COLO668 (cell line): Measurements from ENCODE around the gene MDFI.
A peak's percentile ranks its signal among the peaks of the same experiment; 100 is the strongest.

ENCODE experiments used
- DNase-seq: peaks from one replicate; lab custom pipeline; 2025; ENCODE audit not compliant: unreplicated experiment; lab: John Stamatoyannopoulos, UW

MDFI gene

DNA sequence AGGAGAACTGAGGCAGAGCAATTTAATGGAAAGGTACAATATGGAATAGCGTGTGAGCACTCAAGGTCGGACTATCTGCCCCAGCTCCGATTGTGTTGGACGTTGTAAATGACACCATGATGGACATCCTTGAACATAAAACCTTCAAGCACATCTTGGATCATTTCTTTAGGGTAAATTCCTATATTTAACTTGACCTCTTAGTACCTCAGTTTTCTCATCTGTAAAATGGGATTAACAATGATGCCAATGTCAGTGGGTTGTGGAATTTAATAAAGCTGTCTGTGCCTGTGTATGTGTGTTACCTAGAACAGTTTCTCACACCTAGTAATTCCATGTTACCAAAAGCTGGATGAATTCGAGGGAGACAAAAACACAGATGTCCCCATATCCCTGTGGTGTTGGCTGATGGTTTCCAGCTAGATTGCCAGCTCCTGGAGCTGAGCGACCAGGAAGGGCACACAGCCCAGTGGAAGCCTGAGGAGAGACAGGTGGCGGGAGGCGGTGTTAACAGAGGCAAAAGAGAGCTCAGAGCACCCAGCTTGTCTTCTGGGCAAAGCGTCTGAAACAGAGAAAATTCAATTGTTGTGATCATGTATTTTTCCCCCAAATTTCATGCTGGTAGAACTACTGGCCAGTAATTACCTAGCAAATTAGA, 32.6 kb downstream of the MDFI start:
- DNase-seq, result no peak

DNA sequence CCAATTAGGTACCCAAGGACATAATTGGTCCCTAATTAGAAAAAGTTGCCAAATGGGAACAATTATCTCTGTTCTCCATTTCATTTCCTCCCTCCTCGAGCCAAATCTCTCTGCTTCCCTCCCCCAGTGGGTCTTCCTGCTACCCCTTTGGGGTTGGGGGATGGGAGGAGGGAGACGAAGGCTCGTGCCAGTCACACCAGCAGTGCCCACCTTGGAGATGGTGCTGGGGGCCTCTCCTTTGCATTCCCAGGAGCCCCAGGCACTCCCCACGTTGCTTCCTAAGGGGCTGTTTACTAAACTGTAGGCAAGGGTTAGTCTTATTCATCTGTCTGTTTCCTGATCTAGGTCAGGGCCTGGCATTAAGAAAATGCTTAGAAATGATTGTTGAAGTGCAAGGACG, 33.1 kb downstream of the MDFI start:
- no peak for DNase-seq

DNA sequence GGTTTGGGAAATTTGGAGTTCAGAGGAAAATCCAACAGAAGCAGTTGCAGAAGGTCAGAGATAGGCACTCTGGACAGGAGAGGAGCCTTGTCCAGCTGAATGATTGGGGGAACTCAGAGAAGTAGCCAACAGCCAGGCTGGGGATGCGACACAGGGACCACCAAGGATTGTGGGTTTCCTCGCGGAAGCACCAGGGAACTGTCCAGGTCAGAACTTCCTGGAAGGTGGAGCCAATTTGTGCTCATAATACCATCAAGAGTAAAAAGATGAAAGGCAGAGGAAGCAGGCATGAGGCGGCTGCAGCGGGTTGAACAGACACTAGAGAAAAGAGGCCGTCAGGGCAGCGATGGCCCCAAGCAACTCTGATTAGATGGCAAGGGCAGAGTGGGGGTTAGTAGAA, 33.7 kb downstream of the MDFI start:
- DNase-seq, result no peak

DNA sequence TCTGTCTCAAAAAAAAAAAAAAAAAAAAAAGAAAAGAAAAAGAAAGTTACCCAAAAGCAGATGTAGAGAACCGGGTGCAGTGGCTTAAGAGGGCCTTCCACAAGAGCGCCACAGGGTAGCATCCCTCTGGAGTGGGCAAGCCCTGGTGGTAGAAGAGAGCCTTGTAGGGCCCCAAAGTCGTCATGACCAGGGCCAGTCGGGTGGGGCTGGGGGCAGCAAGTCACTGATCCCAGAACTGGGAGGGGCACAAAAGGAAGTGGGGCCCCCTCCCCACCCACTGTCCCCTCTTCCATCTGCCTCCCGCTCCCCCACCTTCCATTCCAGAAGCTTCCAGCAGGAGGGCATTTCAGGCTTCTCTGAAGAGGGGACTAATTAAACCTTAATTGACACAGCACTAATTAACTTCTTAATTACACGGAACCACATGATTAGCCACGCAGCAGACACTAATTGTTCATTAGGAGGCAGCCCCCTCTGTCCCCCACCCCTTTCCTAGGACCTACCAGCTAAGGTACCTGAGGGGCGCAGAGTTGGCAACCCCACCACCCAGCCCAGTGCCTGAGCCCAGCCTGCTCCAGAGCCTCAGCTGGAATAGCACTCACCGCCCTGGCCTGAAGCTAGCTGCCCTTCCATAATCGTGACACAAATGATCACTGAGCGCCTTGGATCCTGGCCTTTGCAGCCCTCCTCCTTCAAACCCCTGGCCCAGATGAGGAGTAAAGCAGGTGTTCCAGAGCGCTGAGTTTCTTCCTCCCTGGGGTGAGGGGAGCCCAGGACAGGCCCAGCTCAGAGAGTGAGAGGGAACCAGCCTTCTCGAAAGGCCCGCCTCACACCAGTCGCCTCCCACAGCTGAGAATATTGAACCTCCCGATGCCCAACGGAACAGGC, 34.8 kb downstream of the MDFI start:
- DNase-seq, result no peak

DNA sequence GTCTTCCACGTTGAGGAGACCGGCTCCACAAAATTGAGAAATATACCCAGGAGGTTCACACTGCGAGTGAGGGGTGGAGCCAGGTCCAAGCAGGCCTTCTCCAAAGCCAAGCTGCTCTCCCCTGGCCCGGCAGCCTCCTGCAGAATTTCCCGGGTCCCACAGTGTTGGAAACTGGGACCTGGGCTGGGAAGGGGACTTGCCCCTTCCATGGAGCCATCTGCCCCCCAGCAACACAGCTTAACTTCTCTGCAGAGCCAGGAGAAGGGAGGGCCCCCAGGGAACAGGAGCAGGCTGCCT, 35.4 kb downstream of the MDFI start:
- DNase-seq, result no peak

DNA sequence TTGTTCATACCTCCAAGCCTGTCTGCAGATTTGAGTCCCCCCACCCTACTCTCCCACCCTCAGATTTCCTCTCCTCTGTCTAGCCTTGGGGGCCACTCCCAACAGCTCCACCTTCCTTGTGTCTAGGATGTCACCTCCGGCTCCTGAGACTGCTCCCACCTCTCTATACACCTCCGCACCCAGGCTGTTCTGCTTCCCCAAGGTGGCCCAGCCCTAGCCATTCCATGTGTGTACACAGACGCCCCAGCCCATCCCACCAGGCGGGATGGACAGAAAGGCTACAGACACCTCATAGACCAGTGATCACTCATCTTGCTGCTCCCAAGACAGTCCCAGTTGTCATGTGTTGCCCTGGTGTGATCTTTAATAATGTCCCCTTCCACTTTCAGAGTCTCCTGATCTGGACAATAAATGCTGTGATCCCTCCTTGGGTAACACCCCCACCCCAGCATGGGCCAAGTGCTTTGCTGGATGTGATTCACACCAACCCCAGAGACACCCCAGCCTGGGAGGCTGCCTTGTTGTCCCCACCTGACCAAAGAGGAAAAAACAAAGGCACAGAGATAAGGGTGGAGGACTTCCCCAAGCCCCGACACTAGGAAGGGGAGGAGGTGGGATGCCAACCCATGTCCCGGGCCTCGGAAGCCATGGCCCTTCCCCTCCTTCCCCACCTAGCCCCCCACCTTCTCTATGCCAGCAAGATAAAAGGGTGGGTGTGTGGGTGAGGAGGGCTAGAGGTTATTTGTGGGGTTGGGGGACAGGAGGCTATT, 36.1 kb downstream of the MDFI start:
- no peak for DNase-seq

DNA sequence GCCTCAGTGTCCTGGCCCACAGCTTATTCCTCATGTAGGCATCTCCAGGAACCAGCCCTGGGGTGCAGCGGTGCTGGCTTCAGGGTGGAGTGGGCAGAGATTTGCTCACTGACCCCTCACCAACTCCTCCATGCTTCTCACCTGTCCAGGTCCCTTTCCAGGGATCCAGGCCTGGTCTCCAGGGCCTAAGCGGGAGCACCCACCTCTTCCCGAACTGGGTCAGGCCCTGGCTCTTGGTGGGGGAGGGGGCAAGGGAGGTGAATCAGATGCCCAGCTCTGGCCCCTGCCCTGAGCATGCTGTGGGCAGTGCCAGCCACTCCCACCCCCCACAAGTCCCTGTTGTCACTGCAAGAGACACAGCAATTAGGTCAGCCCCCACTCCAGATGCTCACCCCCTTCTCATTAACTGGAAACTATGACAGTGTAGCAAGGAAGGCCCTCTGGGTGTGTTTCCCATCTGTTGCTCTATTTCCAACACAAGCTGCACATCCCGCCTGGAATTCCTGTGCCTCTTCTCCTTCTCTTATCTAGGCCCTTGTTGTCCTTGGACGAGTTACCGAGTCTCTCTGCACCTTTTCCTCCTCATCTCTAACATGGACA, 37.0 kb downstream of the MDFI start:
- DNase-seq, result no peak

DNA sequence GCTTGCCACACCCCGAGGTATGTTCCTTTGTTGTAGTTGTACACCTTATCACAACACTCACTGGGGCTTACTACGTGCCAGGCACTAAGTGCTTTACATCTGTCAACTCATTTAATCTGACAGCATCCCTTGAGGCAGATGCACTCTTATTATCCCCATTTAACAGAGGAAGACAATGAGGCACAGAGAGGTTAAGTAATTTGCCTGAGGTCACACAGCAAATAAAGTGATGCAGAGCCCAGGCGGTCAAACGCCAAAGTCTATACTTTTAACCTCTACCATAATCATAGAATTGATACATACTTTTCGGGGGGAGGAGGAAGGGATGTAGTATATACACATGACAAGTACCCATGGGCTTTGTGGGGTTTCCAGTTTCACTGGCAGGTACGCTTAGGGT, 37.7 kb downstream of the MDFI start:
- DNase-seq, result no peak

DNA sequence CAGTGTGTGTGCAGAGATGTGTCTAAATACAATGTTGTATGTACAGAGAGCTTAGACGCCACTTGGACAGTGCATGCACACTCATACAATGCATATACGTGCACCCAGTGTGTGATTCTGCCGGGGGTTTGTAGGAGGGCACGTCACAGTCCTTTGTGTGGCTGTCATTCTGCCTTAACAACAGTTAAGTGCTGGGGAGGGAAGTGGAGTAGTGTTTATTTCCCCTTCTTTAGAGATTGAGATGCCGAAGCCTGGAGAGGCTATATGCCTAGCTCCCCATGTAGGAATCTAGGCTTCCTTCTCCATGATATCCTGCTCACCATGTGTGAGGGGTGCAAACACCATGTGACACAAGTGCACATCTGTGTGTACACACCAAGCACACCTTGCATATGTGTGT, 38.2 kb downstream of the MDFI start:
- DNase-seq, result no peak

DNA sequence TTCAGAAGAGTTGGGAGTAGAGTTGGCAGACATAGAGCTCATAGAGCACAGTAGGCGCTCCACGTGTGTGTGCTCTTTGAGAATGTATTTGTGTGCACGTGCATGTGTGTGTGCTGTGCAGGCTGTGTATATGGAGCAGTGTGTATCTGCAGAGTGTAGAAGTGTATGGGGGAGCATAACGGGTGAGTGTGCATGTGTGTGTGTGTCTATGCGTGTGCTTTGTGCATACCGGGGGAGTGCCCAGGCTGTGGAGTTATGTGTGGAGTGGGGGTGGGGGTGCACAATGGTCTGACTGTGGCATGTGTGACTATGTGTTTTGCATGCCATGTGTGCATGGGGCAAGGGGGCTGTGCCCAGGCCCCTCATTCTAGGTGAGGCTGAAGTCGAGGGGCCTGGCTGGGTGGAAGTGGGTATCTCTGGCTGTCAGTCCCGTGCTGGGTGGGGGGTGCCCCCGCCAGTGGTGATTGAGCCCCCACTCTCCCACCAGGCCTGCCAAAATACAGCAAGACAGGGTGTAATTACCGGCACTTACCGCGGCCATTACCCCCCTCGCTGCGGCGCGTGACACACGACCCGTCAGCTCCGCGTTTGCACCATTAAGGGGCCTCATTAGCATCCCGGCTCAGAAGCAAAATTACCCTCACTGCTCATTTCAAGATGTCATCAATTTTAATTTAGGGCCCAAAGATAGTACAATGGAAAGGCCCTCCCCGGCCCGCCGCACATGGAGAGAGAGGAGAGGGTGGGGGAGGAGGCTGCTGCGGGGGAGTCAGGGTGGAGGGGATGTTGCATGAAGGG, 39.1 kb downstream of the MDFI start:
- no peak for DNase-seq

DNA sequence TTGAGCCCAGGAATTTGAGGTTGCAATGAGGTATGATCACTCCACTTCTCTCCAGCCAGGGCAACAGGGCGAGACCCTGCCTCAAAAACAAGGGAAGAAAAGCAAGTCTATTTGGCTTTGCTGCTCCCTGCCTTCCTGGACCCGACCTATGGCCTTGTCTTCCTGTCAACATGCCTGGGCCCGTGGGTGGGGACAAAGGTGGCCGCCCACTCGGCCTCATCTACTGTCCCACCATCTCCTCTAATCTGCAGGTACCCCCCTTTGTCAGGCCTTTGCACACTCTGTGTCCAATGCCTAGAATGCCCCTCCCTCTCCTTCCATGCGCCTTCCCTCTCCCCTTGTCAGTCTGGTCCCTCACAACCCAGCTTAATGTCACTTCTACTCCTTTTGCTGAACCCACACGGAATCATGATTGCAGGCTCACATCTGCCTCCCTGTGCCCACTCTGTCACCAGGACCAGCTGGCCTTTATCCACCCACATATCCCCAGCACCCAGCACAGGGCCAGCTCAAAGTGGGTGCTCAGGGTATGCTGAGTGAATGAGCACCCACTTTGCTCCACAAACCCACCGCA, 40.3 kb downstream of the MDFI start:
- no peak for DNase-seq

DNA sequence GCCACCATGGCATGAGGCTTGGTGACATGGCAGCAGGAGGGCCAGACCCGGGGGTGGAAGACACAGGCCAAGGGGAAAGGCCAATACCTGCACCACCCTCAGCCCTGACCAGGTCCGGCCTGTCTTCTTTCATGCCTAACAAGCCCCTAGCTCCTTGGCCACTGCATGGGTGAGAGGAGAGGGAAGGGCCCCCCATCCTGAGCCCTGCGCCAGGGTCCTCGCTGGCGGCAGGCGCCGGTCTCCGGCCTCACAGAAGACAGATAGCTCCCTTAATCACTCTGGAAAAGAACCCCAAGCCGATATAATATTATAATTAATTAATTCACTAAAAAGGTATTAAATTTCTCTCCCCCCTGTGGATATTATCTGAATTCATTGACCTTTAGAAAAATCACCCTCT, 41.4 kb downstream of the MDFI start:
- DNase-seq, result no peak

DNA sequence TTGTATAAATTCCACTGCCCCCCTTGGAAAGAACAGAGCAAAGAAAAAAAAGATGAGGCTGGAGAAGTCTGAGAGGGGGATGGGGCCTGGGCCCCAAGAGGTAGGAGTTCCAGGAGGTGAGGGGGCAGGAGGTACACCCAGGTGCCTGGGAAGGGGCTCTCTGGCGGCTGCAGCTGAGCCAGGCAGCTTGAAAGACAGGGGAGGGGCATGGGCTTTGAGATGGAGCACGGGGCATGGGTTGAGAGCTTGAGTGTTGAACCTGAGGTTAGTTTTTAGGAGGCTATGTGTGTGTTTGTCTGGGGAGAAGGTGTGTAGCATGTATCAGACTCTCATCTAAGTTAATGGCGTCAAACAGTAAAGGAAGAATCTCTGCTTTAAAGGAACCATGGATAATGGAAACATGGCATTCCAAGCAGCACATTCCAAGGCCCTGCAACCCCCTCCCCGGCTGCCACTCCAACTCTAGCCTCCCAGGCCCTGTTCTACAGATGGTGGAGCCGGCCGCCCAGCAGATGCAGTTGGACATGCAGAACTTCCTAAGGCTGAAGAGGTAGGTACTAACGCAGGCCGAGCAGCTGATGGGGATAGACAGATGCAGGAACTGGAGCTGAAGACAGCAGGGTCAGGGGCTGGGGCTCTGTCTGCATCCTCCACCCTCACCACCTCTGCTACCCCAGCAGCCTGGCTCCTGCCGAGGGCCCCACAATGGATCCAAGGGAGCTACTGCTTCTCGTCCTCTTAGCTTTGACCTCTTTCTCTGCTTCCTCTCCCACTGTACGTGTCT, 42.1 kb downstream of the MDFI start:
- no peak for DNase-seq

DNA sequence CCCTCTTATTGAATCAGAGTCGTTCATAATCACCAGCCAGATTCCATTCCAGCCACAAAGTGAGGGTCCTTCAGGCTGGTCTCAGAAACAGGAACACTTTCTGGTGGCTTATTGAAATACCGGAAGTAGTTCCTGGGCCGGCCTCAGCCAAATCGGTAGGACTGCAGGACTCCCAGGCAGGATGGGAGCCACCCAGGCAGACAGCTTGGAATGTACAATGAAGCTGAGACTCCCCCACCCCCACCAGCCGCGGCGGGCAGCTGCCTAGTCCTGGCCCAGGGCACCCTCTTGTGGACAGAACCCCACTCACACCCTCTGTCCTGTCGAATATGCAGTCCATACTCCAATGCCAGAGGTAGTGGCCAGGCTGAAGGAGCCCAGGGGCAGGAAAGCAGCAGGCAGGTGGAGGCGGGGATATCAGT, 43.8 kb downstream of the MDFI start:
- peak; percentile 75 for DNase-seq

DNA sequence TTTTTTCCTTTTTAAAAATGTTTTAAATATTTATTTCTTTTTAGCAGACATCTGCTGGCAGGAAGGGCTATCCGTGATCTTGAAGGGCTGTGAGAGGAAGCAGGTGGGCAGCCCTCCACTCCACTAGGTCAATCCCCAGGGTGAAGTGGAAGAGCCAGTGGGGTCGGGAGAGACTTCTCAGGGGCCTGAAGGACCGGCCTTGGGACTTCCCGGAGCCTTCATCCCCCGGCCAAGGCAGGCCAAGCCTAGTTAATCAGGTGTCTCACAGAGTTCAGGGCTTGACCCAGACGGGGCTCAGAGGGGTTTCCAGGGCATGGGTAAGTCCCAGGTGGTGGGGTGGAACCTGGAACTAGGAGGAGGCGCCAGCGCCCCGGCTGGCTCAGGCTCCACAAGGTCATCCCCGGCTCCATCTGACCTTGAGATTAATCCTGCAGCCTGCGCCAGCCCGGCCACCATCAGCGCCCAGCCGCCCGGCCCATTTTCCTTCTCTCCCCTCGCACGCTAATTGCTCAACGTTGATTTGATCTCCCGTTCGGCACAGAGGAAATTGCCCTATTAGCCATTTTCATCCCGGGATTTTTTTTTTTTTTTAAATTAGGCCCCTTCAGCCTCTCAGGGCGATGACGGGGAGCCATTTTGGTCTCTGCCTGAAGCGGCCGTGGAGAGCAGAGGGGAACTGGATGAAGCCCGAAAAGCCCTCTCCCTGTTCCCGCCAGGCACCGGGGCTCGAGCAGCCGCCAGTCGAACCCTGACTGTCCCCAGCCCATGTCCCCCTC, 44.4 kb downstream of the MDFI start:
- no peak for DNase-seq

DNA sequence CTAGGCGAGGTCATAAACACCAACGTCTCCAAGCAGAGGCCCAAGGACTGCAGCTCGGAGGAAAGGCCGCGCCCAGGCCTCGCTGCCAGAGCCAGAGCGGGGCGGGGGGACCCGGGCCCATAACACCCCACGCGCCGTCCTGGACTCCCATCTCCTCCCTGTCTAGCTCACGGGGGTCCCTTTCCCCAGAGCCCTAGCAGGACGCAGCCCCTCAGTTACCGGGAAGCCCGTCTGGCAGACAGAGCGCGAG, 44.9 kb downstream of the MDFI start:
- no peak for DNase-seq

DNA sequence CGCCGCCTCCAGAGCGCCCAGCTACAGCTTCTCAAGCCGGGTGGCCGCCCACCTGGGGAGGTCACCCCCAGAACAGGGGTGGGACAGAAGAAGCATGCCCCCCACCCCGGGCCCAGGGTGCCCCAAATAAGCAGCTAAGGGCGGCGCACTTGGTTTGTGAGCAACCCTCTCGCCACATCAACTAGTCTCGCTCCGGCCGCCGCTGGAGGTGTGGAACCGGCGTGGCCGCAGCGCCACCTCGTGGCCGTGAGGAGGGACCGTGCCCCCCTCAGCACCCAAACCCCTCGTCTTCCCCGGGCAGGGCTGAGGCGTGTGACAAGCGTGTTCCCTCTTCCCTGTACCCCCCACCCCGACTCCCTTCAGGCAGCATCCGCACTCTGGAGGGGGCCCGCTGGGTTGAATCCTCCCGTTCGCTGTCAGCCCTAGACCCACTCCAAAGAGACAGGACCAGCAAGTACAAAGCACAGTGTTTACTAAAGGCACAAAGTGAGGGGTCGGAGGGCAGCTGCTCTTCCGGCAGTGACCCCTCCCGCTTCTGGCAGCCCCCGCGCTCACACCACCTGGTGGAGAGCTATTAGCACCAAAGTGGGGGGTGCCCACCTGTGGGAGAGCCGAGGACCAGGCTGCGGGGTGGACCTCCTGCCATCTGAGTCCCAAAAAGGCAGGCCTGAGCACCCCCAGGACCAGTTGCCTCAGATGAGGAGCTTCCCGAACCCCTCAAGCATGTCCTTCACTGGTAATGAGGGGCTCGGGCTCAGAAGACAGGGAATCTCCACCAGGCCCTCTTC, 45.4 kb downstream of the MDFI start:
- peak; percentile 57 for DNase-seq
